NB4 (cell line): ENCODE results near the gene UGT1A4.

ENCODE experiments used
- DNase-seq: peaks from one replicate; pipeline ENCODE4 v3.0.0; 2010; ENCODE audit warnings: low read depth
- H3K4me3 ChIP-seq: one replicate; pipeline ENCODE4 v1.5.1; 2011; ENCODE audit warnings: mild to moderate bottlenecking, low read depth, low read length, moderate library complexity
- CTCF ChIP-seq: IDR thresholded peaks from one replicate; pipeline ENCODE4 v1.5.1; 2012; ENCODE audit warnings: low read depth, low read length
- MAX ChIP-seq: IDR thresholded peaks from 2 replicates; pipeline ENCODE4 v1.6.1; 2011; ENCODE audit warnings: low read depth, low read length
- MYC ChIP-seq: IDR thresholded peaks from 2 replicates; pipeline ENCODE4 v1.6.1; 2011; ENCODE audit warnings: low read depth, low read length
- POLR2A ChIP-seq: IDR thresholded peaks from 2 replicates; pipeline ENCODE4 v1.6.1; 2011; ENCODE audit warnings: mild to moderate bottlenecking; ENCODE audit not compliant: insufficient read length; ENCODE audit errors: extremely low read depth

The UGT1A4 gene

GRCh38 chr2:233718552-233718951 lies at the start of gene UGT1A4:
Gene UGT1A4, plus strand, starts transcription at chr2:233718736. Its CDS starts 85 bp downstream, at chr2:233718821.
- TF ChIP-seq MAX (no peak), MYC (no peak), CTCF (no peak), POLR2A (no peak)
- no peak for DNase-seq
- H3K4me3 ChIP-seq: no peak within 1 kb of the TSS

GRCh38 chr2:233671290-233672161 lies 47.0 kb upstream of the UGT1A4 start, which contains the start of gene UGT1A9:
Gene UGT1A9, plus strand, starts transcription at chr2:233671898. Its CDS starts 37 bp downstream, at chr2:233671935.
- no peak for DNase-seq
- no peak within 1 kb of the TSS for H3K4me3 ChIP-seq
- no peak for TF ChIP-seq POLR2A
- no peak for TF ChIP-seq MAX
- no peak for TF ChIP-seq CTCF
- no peak for TF ChIP-seq MYC

- no peak for TF ChIP-seq MYC
- TF ChIP-seq POLR2A: no peak
- TF ChIP-seq CTCF: no peak
- TF ChIP-seq MAX: no peak
- H3K4me3 ChIP-seq: no peak overlapping the region
- no peak for DNase-seq
Measured at GRCh38 chr2:233672886-233673285, 45.6 kb upstream of the UGT1A4 start.

- no peak overlapping the region for H3K4me3 ChIP-seq
- DNase-seq: no peak
- TF ChIP-seq MYC (no peak), CTCF (no peak)
Measured at GRCh38 chr2:233673896-233674295, 44.6 kb upstream of the UGT1A4 start.

GRCh38 chr2:233674314-233674713 lies 44.2 kb upstream of the UGT1A4 start:
- DNase-seq: no peak
- H3K4me3 ChIP-seq: no peak overlapping the region

More at GRCh38 chr2:233674314-233674713, 44.2 kb upstream of the UGT1A4 start:
- no peak for TF ChIP-seq CTCF
- no peak for TF ChIP-seq POLR2A
- no peak for TF ChIP-seq MYC
- no peak for TF ChIP-seq MAX
